ENCODE results near the gene SLC23A2. TPM values are rescaled to one million over a fixed set of nuclear protein-coding genes. Genes with fewer than 3 reads are reported as not detected.

SLC23A2 gene
- total and polyA plus RNA-seq, 2 experiments from 2014 or later: 5.9 to 9.6 TPM

- no peaks in the 10 kb centered on the region for H3K9me2 ChIP-seq (ENCODE audit: insufficient read depth)
- H3K4me3 ChIP-seq: no peak overlapping the region
- 93 to 94% methylated on average over 4 of the region's 4 CpGs for WGBS, 2 experiments (ENCODE audit: low coverage in 1 of 2, low lambda C conversion rate in 2 of 2, missing lambda C conversion rate in 2 of 2)
- no peaks in the 10 kb centered on the region for H4K20me1 ChIP-seq (ENCODE audit: insufficient read depth)
- no peaks in the 10 kb centered on the region for H3K9me3 ChIP-seq (ENCODE audit: low read depth)
- TF ChIP-seq EZH2 (IDR thresholded peaks at IDR 0.05; ENCODE audit: insufficient read depth, poor library complexity, severe bottlenecking) (no peak), EZH2phosphoT487 (IDR thresholded peaks at IDR 0.05; ENCODE audit: insufficient read depth, low read depth) (no peak)
- H3K36me3 ChIP-seq (ENCODE audit: low read depth): no peaks in the 10 kb centered on the region
- H3K27ac ChIP-seq: no peak overlapping the region
- 0 out of 2 replicates have a peak, but pooled peaks cover 4% of the 10 kb centered on the region for H3K27me3 ChIP-seq (replicated peaks; ENCODE audit: insufficient read depth)
- DNase-seq: no peak
- in situ Hi-C loops (cut with MboI): no loop called here
- H3K4me2 ChIP-seq (ENCODE audit: unreplicated experiment): no peak overlapping the region
- peaks cover 33% of the 10 kb centered on the region for H3K4me1 ChIP-seq (ENCODE audit: insufficient read depth)
- peaks cover 26% of the 10 kb centered on the region for H3F3A ChIP-seq (ENCODE audit: insufficient read depth)
- H3K79me2 ChIP-seq (ENCODE audit: insufficient read depth): no peaks in the 10 kb centered on the region
- no peak overlapping the region for H3K9ac ChIP-seq
- no peak overlapping the region for H2AFZ ChIP-seq
Observed at GRCh38 chr20:4819901-4820300, 181.4 kb downstream of the SLC23A2 start.

DNA sequence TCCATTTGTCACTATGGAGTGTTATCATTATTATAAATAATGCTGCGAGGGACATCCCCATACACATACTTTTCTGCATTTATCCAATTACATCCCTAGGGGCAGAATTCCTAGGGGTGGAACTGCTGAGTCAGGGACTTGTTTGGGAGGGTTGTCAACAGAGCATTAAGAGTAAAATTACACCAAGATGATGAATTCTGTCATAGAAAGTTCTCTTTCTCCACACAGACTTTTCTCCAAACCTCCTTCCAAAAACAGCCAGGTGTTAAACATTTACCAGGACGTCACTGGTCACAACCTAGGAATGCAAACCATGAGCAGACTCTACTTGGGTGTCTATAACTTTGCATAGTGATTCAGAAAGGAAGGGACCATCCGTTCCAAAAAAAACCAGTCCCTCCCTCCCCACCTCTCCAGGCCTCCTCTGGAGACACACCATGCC, 184.1 kb downstream of the SLC23A2 start:
- no peak overlapping the region for H3K9ac ChIP-seq

GRCh38 chr20:4815628-4816027, 185.7 kb downstream of the SLC23A2 start:
- H3K9me3 ChIP-seq (ENCODE audit: low read depth): no peaks in the 10 kb centered on the region
- WGBS, 2 experiments (ENCODE audit: low coverage in 1 of 2, low lambda C conversion rate in 2 of 2, missing lambda C conversion rate in 2 of 2): 64 to 68% methylated on average over 5 of the region's 5 CpGs
- in situ Hi-C loops (cut with MboI): no loop called here

More for the DNA sequence above, 184.1 kb downstream of the SLC23A2 start:
- H3K4me3 ChIP-seq: no peak overlapping the region
- in situ Hi-C loops (cut with MboI): no loop called here
- 17 to 24% methylated on average over 3 of the region's 3 CpGs for WGBS, 2 experiments (ENCODE audit: low coverage in 1 of 2, low lambda C conversion rate in 2 of 2, missing lambda C conversion rate in 2 of 2)
- TF ChIP-seq EZH2 (IDR thresholded peaks at IDR 0.05; ENCODE audit: insufficient read depth, poor library complexity, severe bottlenecking) (no peak), EZH2phosphoT487 (IDR thresholded peaks at IDR 0.05; ENCODE audit: insufficient read depth, low read depth) (no peak)
- peak; percentile 59 for DNase-seq
- H3F3A ChIP-seq (ENCODE audit: insufficient read depth): peaks cover 18% of the 10 kb centered on the region
- H3K27ac ChIP-seq: no peak overlapping the region
- H3K4me1 ChIP-seq (ENCODE audit: insufficient read depth): peaks cover 20% of the 10 kb centered on the region
- H3K79me2 ChIP-seq (ENCODE audit: insufficient read depth): no peaks in the 10 kb centered on the region
- H3K4me2 ChIP-seq (ENCODE audit: unreplicated experiment): no peak overlapping the region
- no peaks in the 10 kb centered on the region for H3K9me3 ChIP-seq (ENCODE audit: low read depth)
- no peaks in the 10 kb centered on the region for H4K20me1 ChIP-seq (ENCODE audit: insufficient read depth)
- no peak overlapping the region for H2AFZ ChIP-seq
- H3K9me2 ChIP-seq (ENCODE audit: insufficient read depth): no peaks in the 10 kb centered on the region
- H3K36me3 ChIP-seq (ENCODE audit: low read depth): no peaks in the 10 kb centered on the region
- no peaks in the 10 kb centered on the region for H3K27me3 ChIP-seq (replicated peaks; ENCODE audit: insufficient read depth)

DNA sequence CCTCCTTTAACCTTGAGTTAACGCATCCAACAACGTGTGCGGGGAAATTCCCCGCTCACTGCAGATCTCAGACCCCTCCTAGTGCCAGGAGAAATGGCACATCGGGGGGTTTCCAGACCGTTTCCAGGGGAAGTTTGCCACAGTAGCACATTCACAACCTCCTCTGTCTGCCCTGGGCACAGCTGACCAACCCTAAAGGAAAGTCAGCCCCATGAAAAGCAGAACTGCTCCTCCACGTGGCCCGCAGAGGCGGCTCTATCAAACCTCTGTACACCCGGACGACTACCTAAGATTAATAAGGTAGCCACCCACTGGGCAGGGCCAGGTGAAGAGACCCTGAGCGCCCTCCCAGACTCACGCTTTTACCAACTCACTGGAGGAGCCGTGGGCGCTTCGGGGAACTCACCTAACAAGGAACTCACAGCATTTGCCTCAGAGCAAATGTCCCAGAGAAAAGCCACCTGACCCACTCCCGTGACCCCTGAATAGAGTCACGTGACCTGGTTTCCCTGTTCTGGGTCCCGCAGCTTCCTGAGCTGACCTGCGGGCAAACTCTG, 186.5 kb downstream of the SLC23A2 start:
- Histone ChIP-seq H3K9me2 (ENCODE audit: insufficient read depth) (no peaks in the 10 kb centered on the region), H3F3A (ENCODE audit: insufficient read depth) (peaks cover 5% of the 10 kb centered on the region; the same call in 1 of the 2 replicates), H2AFZ (no peak overlapping the region), H4K20me1 (ENCODE audit: insufficient read depth) (no peaks in the 10 kb centered on the region), H3K4me3 (no peak overlapping the region), H3K4me1 (ENCODE audit: insufficient read depth) (peaks cover 12% of the 10 kb centered on the region), H3K79me2 (ENCODE audit: insufficient read depth) (no peaks in the 10 kb centered on the region), H3K27me3 (replicated peaks; ENCODE audit: insufficient read depth) (no peaks in the 10 kb centered on the region), H3K9ac (no peak overlapping the region), H3K27ac (no peak overlapping the region), H3K36me3 (ENCODE audit: low read depth) (no peaks in the 10 kb centered on the region), H3K9me3 (ENCODE audit: low read depth) (no peaks in the 10 kb centered on the region), H3K4me2 (ENCODE audit: unreplicated experiment) (no peak overlapping the region)
- 82 to 84% methylated on average over 20 of the region's 20 CpGs for WGBS, 2 experiments (ENCODE audit: low coverage in 1 of 2, low lambda C conversion rate in 2 of 2, missing lambda C conversion rate in 2 of 2)
- no peak for DNase-seq
- no peak for TF ChIP-seq EZH2phosphoT487 (IDR thresholded peaks at IDR 0.05; ENCODE audit: insufficient read depth, low read depth)
- TF ChIP-seq EZH2 (IDR thresholded peaks at IDR 0.05; ENCODE audit: insufficient read depth, poor library complexity, severe bottlenecking): no peak
- in situ Hi-C loops (cut with MboI): no loop called here

More at GRCh38 chr20:4815628-4816027, 185.7 kb downstream of the SLC23A2 start:
- H3K27ac ChIP-seq: no peak overlapping the region
- no peak overlapping the region for H3K4me2 ChIP-seq (ENCODE audit: unreplicated experiment)
- H3K4me1 ChIP-seq (ENCODE audit: insufficient read depth): peaks cover 14% of the 10 kb centered on the region
- H2AFZ ChIP-seq: no peak overlapping the region
- no peak overlapping the region for H3K4me3 ChIP-seq
- H4K20me1 ChIP-seq (ENCODE audit: insufficient read depth): no peaks in the 10 kb centered on the region
- no peak for DNase-seq
- TF ChIP-seq EZH2 (IDR thresholded peaks at IDR 0.05; ENCODE audit: insufficient read depth, poor library complexity, severe bottlenecking): no peak
- TF ChIP-seq EZH2phosphoT487 (IDR thresholded peaks at IDR 0.05; ENCODE audit: insufficient read depth, low read depth): no peak
- no peak overlapping the region for H3K9ac ChIP-seq
- H3K27me3 ChIP-seq (replicated peaks; ENCODE audit: insufficient read depth): no peaks in the 10 kb centered on the region
- H3K9me2 ChIP-seq (ENCODE audit: insufficient read depth): no peaks in the 10 kb centered on the region
- no peaks in the 10 kb centered on the region for H3K36me3 ChIP-seq (ENCODE audit: low read depth)
- H3F3A ChIP-seq (ENCODE audit: insufficient read depth): peaks cover 5% of the 10 kb centered on the region; the same call in 1 of the 2 replicates
- no peaks in the 10 kb centered on the region for H3K79me2 ChIP-seq (ENCODE audit: insufficient read depth)
